Right lobe of liver (tissue), 6 donors: ENCODE data around the gene MARK2. TPM values are rescaled to one million over a fixed set of nuclear protein-coding genes. Genes with fewer than 3 reads are reported as not detected.
A peak's percentile ranks its signal among the peaks of the same experiment; 100 is the strongest.

Source experiments
- ATAC-seq, 4 donors: fragments of 200-7000 bp; cut with Tn5 transposase; one replicate each; pipeline ENCODE4 v1.9.1; 2020; ENCODE audit warnings: mild to moderate bottlenecking in 4 of 4, moderate library complexity in 4 of 4
- DNase-seq, 3 donors: peaks; one replicate each; pipeline ENCODE4 v3.0.0-alpha.2; 2020
- H3K27ac ChIP-seq, 3 donors: fragments of 200-600 bp; one replicate each; pipeline ENCODE4 v1.8.0; 2022
- H3K27me3 ChIP-seq, 2 donors: fragments of 200-600 bp; one replicate each; pipeline ENCODE4 v1.8.0; 2022
- H3K36me3 ChIP-seq, 4 donors: fragments of 200-600 bp; sonication (generic) in 1 of 4; one replicate each; pipeline versions ENCODE4 v1.5.1 to v1.8.0; 2017 to 2022; ENCODE audit warnings: control low read depth in 1 of 4
- H3K4me1 ChIP-seq, 4 donors: fragments of 200-600 bp; sonication (generic) in 1 of 4; one replicate each; pipeline versions ENCODE4 v1.5.1 to v1.8.0; 2017 to 2022; ENCODE audit warnings: control low read depth in 1 of 4
- H3K4me3 ChIP-seq, 3 donors: fragments of 200-600 bp; one replicate each; pipeline ENCODE4 v1.8.0; 2022
- H3K9me3 ChIP-seq, 4 donors: fragments of 200-600 bp; sonication (generic) in 1 of 4; one replicate each; pipeline versions ENCODE4 v1.5.1 to v1.8.0; 2017 to 2022; ENCODE audit warnings: control low read depth in 1 of 4
- CTCF ChIP-seq, 4 donors: fragments of 200-600 bp in 3 of 4; fragments of 450-650 bp in 1 of 4; IDR thresholded peaks; one replicate each; pipeline versions ENCODE4 v1.5.1 to v1.8.0; 2016 to 2022; ENCODE audit warnings: antibody characterized with exemption in 4 of 4, mild to moderate bottlenecking in 2 of 4
- POLR2A ChIP-seq: fragments of 450-650 bp; IDR thresholded peaks from one replicate; pipeline ENCODE4 v1.6.1; 2017; ENCODE audit warnings: antibody characterized with exemption, mild to moderate bottlenecking
- WGBS: methylation state at CpG from one replicate; pipeline ENCODE4 v1.1.6; 2018; ENCODE audit warnings: low coverage, low lambda C conversion rate; ENCODE audit not compliant: insufficient coverage; ENCODE audit errors: missing lambda C conversion rate; 5-methylcytosine and 5-hydroxymethylcytosine counted together
- intact Hi-C, 2 donors: fragments of 100-400 bp; cut with DNase I; formaldehyde crosslinking; loops; one replicate each; pipeline versions ENCODE4 v1.11.2 to v1.14.1; 2022
- total RNA-seq, 6 experiments: library from RNA; depleted of rRNA in 2 of 6; stranded (reverse); fragments of >200 nt in 2 of 6; fragmentation: NEBNext Ultra II Directional in 3 of 6; extraction: Animal tissue kit (Norgen Biotek cat#: 25700) in 3 of 6; gene quantifications; one replicate each; pipeline versions ENCODE4 v1.1.0 to v1.2.4, GENCODE V29; 2016 to 2023
- donor health status: DM: no; HTN: yes; CAD: no.
- donor health status: DM: no; HTN: no; CAD: no.
- donor health status: DM: no; HTN: no; CAD: no.
- donor health status: DM: no; HTN: yes; CAD: no.
- donor health status: DM: no; HTN: yes; CAD: no.

MARK2 gene
- total RNA-seq, 6 experiments from 2014 or later = 10.6 to 14.8 (median 12.2) TPM

- WGBS = 80% methylated on average over 1 of the region's 7 CpGs
- Histone ChIP-seq H3K9me3 (no peaks in the 10 kb centered on the region), H3K27me3 (no peaks in the 10 kb centered on the region), H3K4me1 (peaks cover 0 to 39% (median 10%) of the 10 kb centered on the region in 4 donors), H3K27ac (peak overlapping the region in 1 of 3 donors; percentile 8), H3K36me3 (no peaks in the 10 kb centered on the region), H3K4me3 (no peak overlapping the region)
- intact Hi-C loops = no loop called here
- DNase-seq (no peak), ATAC-seq (no peak)
- TF ChIP-seq POLR2A (no peak), CTCF (IDR thresholded peaks at IDR 0.05) (no peak)
These were observed 51.5 kb downstream of the MARK2 start for GRCh38 chr11:63890368-63890767.

- H3K9me3 ChIP-seq = no peaks in the 10 kb centered on the region
- no peak overlapping the region for H3K27ac ChIP-seq
- WGBS = 50% methylated on average over 3 of the region's 3 CpGs
- no peak overlapping the region for H3K4me3 ChIP-seq
- TF ChIP-seq CTCF (IDR thresholded peaks at IDR 0.05) (no peak), POLR2A (no peak)
- peaks cover 0 to 17% (median 10%) of the 10 kb centered on the region in 4 donors for H3K36me3 ChIP-seq
- DNase-seq = no peak
- ATAC-seq = no peak
- H3K27me3 ChIP-seq = no peaks in the 10 kb centered on the region
- peaks cover 0 to 34% (median 10%) of the 10 kb centered on the region in 4 donors for H3K4me1 ChIP-seq
- intact Hi-C loops = no loop called here
These were observed 53.3 kb downstream of the MARK2 start for GRCh38 chr11:63892228-63892627.

GRCh38 chr11:63893355-63893754 is 54.4 kb downstream of the MARK2 start:
- Histone ChIP-seq H3K9me3 (no peaks in the 10 kb centered on the region), H3K36me3 (peaks cover 0 to 29% (median 16%) of the 10 kb centered on the region in 4 donors), H3K27me3 (no peaks in the 10 kb centered on the region), H3K4me3 (no peak overlapping the region), H3K4me1 (peaks cover 0 to 24% (median 9%) of the 10 kb centered on the region in 4 donors), H3K27ac (no peak overlapping the region)
- no peak for DNase-seq
- intact Hi-C loops = no loop called here
- TF ChIP-seq POLR2A (no peak), CTCF (IDR thresholded peaks at IDR 0.05) (no peak)
- no peak for ATAC-seq
- WGBS = 93% methylated on average over 6 of the region's 6 CpGs

DNA sequence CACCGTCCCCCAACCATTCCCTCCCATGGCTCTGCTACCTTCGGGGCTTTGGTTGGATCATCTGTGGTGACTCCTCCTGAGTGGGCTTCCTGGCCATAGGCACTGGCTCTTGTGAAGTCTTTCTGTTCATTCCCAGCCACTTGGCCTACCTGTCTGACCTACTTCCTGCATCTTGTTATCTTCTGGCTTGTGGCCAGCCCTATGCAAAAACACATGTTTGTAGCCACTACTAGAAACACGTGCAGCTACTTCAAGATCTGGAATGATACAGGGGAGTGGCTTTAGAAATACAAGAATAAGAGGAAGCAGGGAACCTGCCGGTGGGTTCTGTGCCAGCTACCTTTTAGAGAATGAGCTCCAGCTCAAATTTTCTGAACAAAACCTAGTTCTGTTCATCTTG is 57.2 kb downstream of the MARK2 start:
- no peaks in the 10 kb centered on the region for H3K4me1 ChIP-seq
- no peaks in the 10 kb centered on the region for H3K9me3 ChIP-seq
- WGBS = 79% methylated on average over 4 of the region's 4 CpGs
- DNase-seq (no peak), ATAC-seq (no peak)
- H3K27ac ChIP-seq = no peak overlapping the region
- no peak overlapping the region for H3K4me3 ChIP-seq
- H3K36me3 ChIP-seq = peaks cover 8 to 56% (median 33%) of the 10 kb centered on the region in 4 donors
- no peaks in the 10 kb centered on the region for H3K27me3 ChIP-seq
- intact Hi-C loops = no loop called here
- no peak for TF ChIP-seq CTCF (IDR thresholded peaks at IDR 0.05)
- no peak for TF ChIP-seq POLR2A
